ENCODE data around the gene NUCKS1.

DNA sequence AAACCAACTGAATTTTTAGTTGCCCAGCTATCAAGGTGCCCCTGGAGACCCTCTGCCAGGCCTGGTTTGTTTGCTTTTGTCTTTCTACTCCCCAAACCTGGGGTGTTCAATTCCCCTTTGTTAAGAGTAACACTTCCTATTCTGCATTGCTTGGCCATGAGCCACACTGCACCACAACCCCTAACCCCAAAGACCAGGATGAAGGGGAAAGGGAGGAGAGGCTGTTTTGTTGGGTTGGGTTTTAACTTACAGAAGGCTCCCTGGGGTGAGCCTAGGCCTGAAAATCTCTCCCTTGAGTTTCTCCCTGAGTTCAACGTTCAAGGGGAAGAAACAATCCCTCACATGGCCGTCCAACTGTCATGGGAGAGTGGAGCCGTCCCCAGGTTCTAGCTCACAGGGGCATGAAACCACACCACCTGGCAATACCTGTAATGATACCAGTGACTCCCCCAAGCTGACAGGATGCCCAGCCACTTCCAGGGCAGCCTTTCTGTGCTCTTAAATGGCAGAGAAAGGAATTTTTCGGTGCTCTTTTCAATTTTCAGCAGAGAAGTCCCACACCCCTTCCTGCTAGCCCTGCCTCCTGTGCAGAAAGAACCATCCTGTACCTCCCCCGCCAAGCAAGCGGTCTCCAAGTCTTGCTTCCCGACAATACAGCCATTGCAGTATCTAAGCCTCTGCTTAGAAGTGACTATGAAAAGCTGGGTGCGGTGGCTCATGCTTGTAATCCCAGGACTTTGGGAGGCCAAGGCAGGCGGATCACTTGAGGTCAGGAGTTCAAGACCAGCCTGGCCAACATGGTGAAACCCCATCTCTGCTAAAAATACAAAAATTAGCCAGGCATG is 84.6 kb downstream of the NUCKS1 start:
- TF ChIP-seq, protein P1, sequence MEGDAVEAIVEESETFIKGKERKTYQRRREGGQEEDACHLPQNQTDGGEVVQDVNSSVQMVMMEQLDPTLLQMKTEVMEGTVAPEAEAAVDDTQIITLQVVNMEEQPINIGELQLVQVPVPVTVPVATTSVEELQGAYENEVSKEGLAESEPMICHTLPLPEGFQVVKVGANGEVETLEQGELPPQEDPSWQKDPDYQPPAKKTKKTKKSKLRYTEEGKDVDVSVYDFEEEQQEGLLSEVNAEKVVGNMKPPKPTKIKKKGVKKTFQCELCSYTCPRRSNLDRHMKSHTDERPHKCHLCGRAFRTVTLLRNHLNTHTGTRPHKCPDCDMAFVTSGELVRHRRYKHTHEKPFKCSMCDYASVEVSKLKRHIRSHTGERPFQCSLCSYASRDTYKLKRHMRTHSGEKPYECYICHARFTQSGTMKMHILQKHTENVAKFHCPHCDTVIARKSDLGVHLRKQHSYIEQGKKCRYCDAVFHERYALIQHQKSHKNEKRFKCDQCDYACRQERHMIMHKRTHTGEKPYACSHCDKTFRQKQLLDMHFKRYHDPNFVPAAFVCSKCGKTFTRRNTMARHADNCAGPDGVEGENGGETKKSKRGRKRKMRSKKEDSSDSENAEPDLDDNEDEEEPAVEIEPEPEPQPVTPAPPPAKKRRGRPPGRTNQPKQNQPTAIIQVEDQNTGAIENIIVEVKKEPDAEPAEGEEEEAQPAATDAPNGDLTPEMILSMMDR (IDR thresholded peaks at IDR 0.05) = no peak
- TF ChIP-seq EZH2 (IDR thresholded peaks at IDR 0.05) = no peak
- no peak for TF ChIP-seq EZH2phosphoT487 (IDR thresholded peaks at IDR 0.05)
